GM12892 (cell line): ENCODE results near the gene GALM.

ENCODE experiments used
- POLR2A ChIP-seq: IDR thresholded peaks from 2 replicates; pipeline ENCODE4 v1.6.1; 2011; ENCODE audit warnings: low read depth, low read length, control low read depth
- POLR2AphosphoS5 ChIP-seq: IDR thresholded peaks from 2 replicates; pipeline ENCODE4 v1.6.1; 2011; ENCODE audit warnings: low read depth, low read length, control low read depth
- TAF1 ChIP-seq: IDR thresholded peaks from 2 replicates; pipeline ENCODE4 v1.6.1; 2011; ENCODE audit warnings: low read depth, mild to moderate bottlenecking, control low read depth, low read length, borderline replicate concordance

DNA sequence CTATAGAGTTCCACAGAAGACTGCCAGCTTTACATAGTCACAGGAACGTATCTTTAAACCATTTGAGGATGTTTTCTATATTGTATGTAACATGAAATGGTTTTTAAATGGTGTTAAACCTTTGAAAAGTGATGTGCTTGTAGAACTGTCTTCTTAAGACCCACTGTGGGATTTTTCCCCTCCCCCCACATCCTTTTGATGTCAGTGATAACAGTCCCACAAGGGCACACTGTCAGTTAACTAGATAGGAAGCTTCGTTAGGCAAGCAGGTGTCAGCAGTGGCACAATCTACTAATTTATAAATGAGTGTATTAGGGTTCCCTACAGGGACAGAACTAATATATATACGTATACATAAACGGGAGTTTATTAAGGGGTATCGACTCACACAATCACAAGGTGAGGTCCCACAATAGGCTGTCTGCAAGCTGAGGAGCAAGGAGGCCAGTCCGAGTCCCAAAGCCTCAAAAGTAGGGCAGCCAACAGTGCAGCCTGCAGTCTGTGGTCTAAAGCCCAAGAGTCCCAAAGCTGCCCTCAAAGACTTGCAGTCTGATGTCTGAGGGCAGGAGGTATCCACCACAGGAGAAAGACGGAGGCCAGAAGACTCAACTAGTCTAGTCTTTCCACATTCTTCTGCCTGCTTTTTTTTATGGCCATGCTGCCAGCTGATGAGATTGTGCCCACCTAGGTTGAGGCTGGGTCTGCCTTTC is 39.4 kb upstream of the GALM start:
- TF ChIP-seq POLR2A (no peak), POLR2AphosphoS5 (no peak), TAF1 (no peak)
